A673 (cell line): Measurements from ENCODE around the gene CCDC15. TPM values are rescaled to one million over a fixed set of nuclear protein-coding genes. Genes with fewer than 3 reads are reported as not detected.

Experiments used
- BruUV-seq: library from RNA; stranded (reverse); fragments of 400-500 nt; replicated peaks from 2 replicates; lab custom pipeline; 2021; lab: Mats Ljungman, UMichigan
- CTCF ChIA-PET: fragments of 300-600 bp; sonication (Branson Sonifier 250); formaldehyde crosslinking; loops from one replicate; lab custom pipeline; 2022; ENCODE audit warnings: antibody characterized with exemption; lab: Charles Lee
- POLR2A ChIA-PET: fragments of 300-600 bp; sonication (Branson Sonifier 250); formaldehyde crosslinking; loops from one replicate; lab custom pipeline; 2022; ENCODE audit warnings: antibody characterized with exemption; ENCODE audit not compliant: low non-redundant PET; lab: Charles Lee
- DNase-seq: peaks from one replicate; pipeline ENCODE4 v3.0.0-alpha.2; 2015; ENCODE audit warnings: low spot score
- H3K27ac ChIP-seq: fragments of 200-600 bp; sonication (generic); 2 replicates; pipeline ENCODE4 v1.5.1; 2016; ENCODE audit warnings: mixed run types, low read depth, mild to moderate bottlenecking, mixed read lengths, antibody characterized with exemption, low read length; ENCODE audit not compliant: poor library complexity, severe bottlenecking
- H3K27me3 ChIP-seq: fragments of 200-600 bp; sonication (generic); replicated peaks from 2 replicates; pipeline ENCODE4 v1.6.1; 2017; ENCODE audit warnings: mixed run types, low read depth, mild to moderate bottlenecking, mixed read lengths, antibody characterized with exemption, low read length; ENCODE audit not compliant: insufficient read depth, poor library complexity
- H3K36me3 ChIP-seq: fragments of 200-600 bp; sonication (generic); 2 replicates; pipeline ENCODE4 v1.6.1; 2016; ENCODE audit warnings: mixed run types, mild to moderate bottlenecking, mixed read lengths, antibody characterized with exemption, low read length; ENCODE audit not compliant: insufficient read depth, poor library complexity, severe bottlenecking
- H3K4me1 ChIP-seq: fragments of 200-600 bp; sonication (generic); 2 replicates; pipeline ENCODE4 v1.6.1; 2017; ENCODE audit warnings: mixed run types, mild to moderate bottlenecking, mixed read lengths, antibody characterized with exemption, low read length; ENCODE audit not compliant: insufficient read depth, poor library complexity, severe bottlenecking
- H3K4me3 ChIP-seq: fragments of 200-600 bp; sonication (generic); 2 replicates; pipeline ENCODE4 v1.5.1; 2016; ENCODE audit warnings: low read depth, mixed run types, mild to moderate bottlenecking, mixed read lengths, low read length; ENCODE audit not compliant: poor library complexity, severe bottlenecking
- H3K9me3 ChIP-seq: fragments of 200-600 bp; sonication (generic); 2 replicates; pipeline ENCODE4 v1.6.1; 2016; ENCODE audit warnings: mixed run types, low read depth, mild to moderate bottlenecking, mixed read lengths, antibody characterized with exemption, low read length; ENCODE audit not compliant: poor library complexity, severe bottlenecking
- EZH2 ChIP-seq: fragments of 200-600 bp; sonication (generic); IDR thresholded peaks from 2 replicates; pipeline ENCODE4 v1.6.1; 2017; ENCODE audit warnings: borderline replicate concordance, low read depth, mild to moderate bottlenecking, mixed read lengths, antibody characterized with exemption, low read length; ENCODE audit not compliant: poor library complexity, severe bottlenecking
- intact Hi-C: fragments of 100-400 bp; cut with micrococcal nuclease; formaldehyde crosslinking; loops from one replicate; pipeline ENCODE4 v1.10.0; 2022; ENCODE audit not compliant: unreplicated experiment
- total RNA-seq: library from RNA; stranded (reverse); gene quantifications from 2 replicates; pipeline ENCODE4 v1.2.3, GENCODE V29; 2021
- TF ChIP-seq, protein P1 (sequence below): fragments of 300-800, 200-600 bp; sonication (generic); conservative IDR thresholded peaks from 2 replicates; pipeline ENCODE4 v1.5.1; 2017; ENCODE audit warnings: low read depth, mild to moderate bottlenecking, antibody characterized with exemption, low read length, moderate library complexity, mixed read lengths

Gene CCDC15
- total RNA-seq, 1 experiment from 2014 or later, result 5.4 TPM

DNA sequence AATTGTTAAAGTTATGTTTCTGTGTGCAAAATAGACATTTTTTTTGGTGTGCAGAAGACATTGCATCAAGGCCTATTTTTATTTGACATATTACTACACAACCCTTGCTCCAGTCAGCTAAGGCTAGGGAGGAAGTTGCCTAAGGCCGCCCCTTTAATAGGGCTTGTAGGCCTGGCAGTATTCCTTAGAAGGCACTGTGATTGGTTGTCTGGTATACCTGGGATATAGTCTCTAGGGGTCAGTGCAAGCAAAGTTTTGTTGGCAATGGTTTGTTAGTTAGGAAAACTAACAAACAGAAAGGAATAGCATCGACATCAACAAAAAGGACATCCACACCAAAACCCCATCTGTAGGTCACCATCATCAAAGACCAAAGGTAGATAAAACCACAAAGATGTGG lies 16.9 kb downstream of the CCDC15 start:
- H3K4me3 ChIP-seq, result no peak overlapping the region
- ChIA-PET CTCF (interaction anchor here (0.6 kb wide), 1 partner anchor 134 kb away, joined by 3 read pairs; no protein-coding TSS in a partner anchor), POLR2A (no interaction called here)
- H3K36me3 ChIP-seq, result no peaks in the 10 kb centered on the region
- peak; percentile 30 for DNase-seq
- TF ChIP-seq, protein P1, sequence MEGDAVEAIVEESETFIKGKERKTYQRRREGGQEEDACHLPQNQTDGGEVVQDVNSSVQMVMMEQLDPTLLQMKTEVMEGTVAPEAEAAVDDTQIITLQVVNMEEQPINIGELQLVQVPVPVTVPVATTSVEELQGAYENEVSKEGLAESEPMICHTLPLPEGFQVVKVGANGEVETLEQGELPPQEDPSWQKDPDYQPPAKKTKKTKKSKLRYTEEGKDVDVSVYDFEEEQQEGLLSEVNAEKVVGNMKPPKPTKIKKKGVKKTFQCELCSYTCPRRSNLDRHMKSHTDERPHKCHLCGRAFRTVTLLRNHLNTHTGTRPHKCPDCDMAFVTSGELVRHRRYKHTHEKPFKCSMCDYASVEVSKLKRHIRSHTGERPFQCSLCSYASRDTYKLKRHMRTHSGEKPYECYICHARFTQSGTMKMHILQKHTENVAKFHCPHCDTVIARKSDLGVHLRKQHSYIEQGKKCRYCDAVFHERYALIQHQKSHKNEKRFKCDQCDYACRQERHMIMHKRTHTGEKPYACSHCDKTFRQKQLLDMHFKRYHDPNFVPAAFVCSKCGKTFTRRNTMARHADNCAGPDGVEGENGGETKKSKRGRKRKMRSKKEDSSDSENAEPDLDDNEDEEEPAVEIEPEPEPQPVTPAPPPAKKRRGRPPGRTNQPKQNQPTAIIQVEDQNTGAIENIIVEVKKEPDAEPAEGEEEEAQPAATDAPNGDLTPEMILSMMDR, result no peak
- TF ChIP-seq EZH2, result no peak
- no peaks in the 10 kb centered on the region for H3K27me3 ChIP-seq
- intact Hi-C loops, result loop anchor here (10.0 kb wide), 1 partner anchor 904 kb away; no protein-coding TSS in a partner anchor
- H3K9me3 ChIP-seq, result no peaks in the 10 kb centered on the region
- no peaks in the 10 kb centered on the region for H3K4me1 ChIP-seq
- BruUV-seq, result no TSS peak
- H3K27ac ChIP-seq, result no peak overlapping the region

DNA sequence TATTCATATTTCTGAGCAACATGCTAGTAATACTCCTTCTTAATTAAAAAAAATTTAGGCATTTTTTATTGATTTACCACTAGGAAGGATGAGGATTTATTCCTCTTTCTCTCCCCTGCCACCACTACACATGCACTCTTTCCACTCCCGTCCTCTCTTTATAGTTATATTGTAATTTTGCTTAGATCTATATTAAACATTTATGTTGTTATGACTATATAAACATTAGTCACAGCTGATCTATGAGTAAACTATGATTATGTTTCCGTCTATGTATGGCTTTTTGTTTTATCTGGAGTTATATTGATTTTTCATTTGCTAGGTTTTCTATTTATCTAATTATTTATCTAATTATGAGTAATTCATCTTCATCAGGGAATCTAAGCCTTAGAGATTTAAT lies 17.8 kb downstream of the CCDC15 start:
- H3K4me3 ChIP-seq, result no peak overlapping the region
- H3K36me3 ChIP-seq, result no peaks in the 10 kb centered on the region
- no peak overlapping the region for H3K27ac ChIP-seq
- no peak for DNase-seq
- no peaks in the 10 kb centered on the region for H3K9me3 ChIP-seq
- no TSS peak for BruUV-seq
- ChIA-PET CTCF (no interaction called here), POLR2A (no interaction called here)
- intact Hi-C loops, result loop anchor here (10.0 kb wide), 1 partner anchor 903 kb away; no protein-coding TSS in a partner anchor
- no peak for TF ChIP-seq EZH2
- TF ChIP-seq, protein P1, result no peak
- H3K27me3 ChIP-seq, result no peaks in the 10 kb centered on the region
- no peaks in the 10 kb centered on the region for H3K4me1 ChIP-seq

DNA sequence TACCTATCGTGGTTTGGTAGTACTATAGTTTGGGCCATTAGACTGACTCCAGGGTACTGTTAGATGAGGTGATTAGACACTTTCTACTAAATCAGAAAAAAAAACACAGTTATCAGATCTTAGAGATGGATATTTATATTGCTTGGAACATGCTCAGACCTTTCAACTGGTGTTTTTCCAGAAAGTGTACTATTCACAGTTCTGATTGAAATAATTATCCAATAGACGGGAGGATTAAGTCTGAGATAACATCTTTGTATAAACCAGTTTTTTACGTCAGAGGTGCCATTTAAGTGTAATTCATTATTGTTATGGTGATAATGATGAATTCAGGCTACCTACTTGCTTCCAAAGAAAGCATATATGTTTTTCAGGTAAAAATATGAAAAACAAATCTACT lies 22.5 kb downstream of the CCDC15 start:
- no peak overlapping the region for H3K4me3 ChIP-seq
- no peaks in the 10 kb centered on the region for H3K36me3 ChIP-seq
- no peak overlapping the region for H3K27ac ChIP-seq
- ChIA-PET POLR2A (no interaction called here), CTCF (no interaction called here)
- BruUV-seq, result no TSS peak
- TF ChIP-seq, protein P1, result no peak
- no peak for TF ChIP-seq EZH2
- DNase-seq, result peak; percentile 11
- intact Hi-C loops, result loop anchor here (10.0 kb wide), 1 partner anchor 898 kb away; no protein-coding TSS in a partner anchor
- H3K27me3 ChIP-seq, result no peaks in the 10 kb centered on the region
- no peaks in the 10 kb centered on the region for H3K4me1 ChIP-seq
- no peaks in the 10 kb centered on the region for H3K9me3 ChIP-seq
